Measurements from ENCODE around the gene NIT2.

Gene NIT2

GRCh38 chr3:100352296-100353231 is 18.0 kb downstream of the NIT2 start:
- Histone ChIP-seq H3K27me3 (ENCODE audit: insufficient read depth, low read length) (no peaks in the 10 kb centered on the region), H3K9me3 (ENCODE audit: low read length) (peaks cover 3% of the 10 kb centered on the region; the same call in 1 of the 2 replicates), H2AFZ (ENCODE audit: low read length) (no peak overlapping the region), H3K36me3 (ENCODE audit: insufficient read depth, low read length) (peaks cover 83% of the 10 kb centered on the region), H3K27ac (ENCODE audit: low read depth, low read length, poor library complexity, severe bottlenecking) (no peak overlapping the region), H3K4me3 (ENCODE audit: low read depth, low read length, poor library complexity, severe bottlenecking) (no peak overlapping the region), H4K20me1 (ENCODE audit: insufficient read depth, low read length) (no peaks in the 10 kb centered on the region), H3K9me2 (ENCODE audit: low read depth, low read length) (no peaks in the 10 kb centered on the region), H3K9ac (ENCODE audit: low read length) (no peak overlapping the region), H3K4me2 (ENCODE audit: low read length) (no peak overlapping the region), H3K4me1 (ENCODE audit: insufficient read depth, low read length, severe bottlenecking) (no peaks in the 10 kb centered on the region), H3K79me2 (ENCODE audit: insufficient read depth, low read length) (no peaks in the 10 kb centered on the region), H3F3A (ENCODE audit: insufficient read depth, low read length) (no peaks in the 10 kb centered on the region)
- TF ChIP-seq EZH2 (IDR thresholded peaks at IDR 0.05; ENCODE audit: borderline replicate concordance, low read length) (no peak), CTCF (IDR thresholded peaks at IDR 0.05; ENCODE audit: low read length) (no peak)

- Histone ChIP-seq H3K4me1 (ENCODE audit: insufficient read depth, low read length, severe bottlenecking) (no peaks in the 10 kb centered on the region), H3K4me2 (ENCODE audit: low read length) (no peak overlapping the region), H3K9ac (ENCODE audit: low read length) (no peak overlapping the region), H3K9me3 (ENCODE audit: low read length) (peaks cover 3% of the 10 kb centered on the region; the same call in 1 of the 2 replicates), H3K36me3 (ENCODE audit: insufficient read depth, low read length) (peaks cover 81% of the 10 kb centered on the region), H3K27me3 (ENCODE audit: insufficient read depth, low read length) (no peaks in the 10 kb centered on the region), H2AFZ (ENCODE audit: low read length) (no peak overlapping the region), H3K4me3 (ENCODE audit: low read depth, low read length, poor library complexity, severe bottlenecking) (no peak overlapping the region), H3K9me2 (ENCODE audit: low read depth, low read length) (no peaks in the 10 kb centered on the region), H3F3A (ENCODE audit: insufficient read depth, low read length) (no peaks in the 10 kb centered on the region), H3K79me2 (ENCODE audit: insufficient read depth, low read length) (no peaks in the 10 kb centered on the region), H3K27ac (ENCODE audit: low read depth, low read length, poor library complexity, severe bottlenecking) (no peak overlapping the region), H4K20me1 (ENCODE audit: insufficient read depth, low read length) (no peaks in the 10 kb centered on the region)
- TF ChIP-seq EZH2 (IDR thresholded peaks at IDR 0.05; ENCODE audit: borderline replicate concordance, low read length) (no peak), CTCF (IDR thresholded peaks at IDR 0.05; ENCODE audit: low read length) (no peak)
These were observed 20.3 kb downstream of the NIT2 start for GRCh38 chr3:100354850-100355249.

DNA sequence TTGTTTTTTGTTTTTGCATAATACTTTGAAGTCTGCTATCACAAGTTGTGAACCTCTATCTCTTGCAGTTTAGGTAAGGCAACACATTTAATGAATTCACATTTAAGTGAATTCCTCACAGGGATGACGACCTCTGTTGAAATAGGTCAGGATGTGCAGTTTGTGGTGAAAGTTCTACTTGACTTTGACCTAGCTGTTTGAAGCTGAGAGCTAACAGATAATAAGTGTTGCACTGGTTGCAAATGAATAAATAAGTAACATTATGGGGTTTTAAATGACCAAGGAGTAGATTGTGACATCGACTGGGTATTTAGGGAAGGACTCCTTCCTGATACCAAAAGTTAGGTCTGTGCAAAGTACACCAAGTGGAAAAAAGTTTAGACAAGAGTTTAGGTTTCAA is 23.9 kb downstream of the NIT2 start:
- Histone ChIP-seq H4K20me1 (ENCODE audit: insufficient read depth, low read length) (no peaks in the 10 kb centered on the region), H3K4me1 (ENCODE audit: insufficient read depth, low read length, severe bottlenecking) (no peaks in the 10 kb centered on the region), H3K4me2 (ENCODE audit: low read length) (no peak overlapping the region), H3K9me3 (ENCODE audit: low read length) (no peaks in the 10 kb centered on the region), H3K4me3 (ENCODE audit: low read depth, low read length, poor library complexity, severe bottlenecking) (no peak overlapping the region), H3K36me3 (ENCODE audit: insufficient read depth, low read length) (peaks cover 92% of the 10 kb centered on the region), H3F3A (ENCODE audit: insufficient read depth, low read length) (no peaks in the 10 kb centered on the region), H3K79me2 (ENCODE audit: insufficient read depth, low read length) (no peaks in the 10 kb centered on the region), H3K9ac (ENCODE audit: low read length) (no peak overlapping the region), H3K9me2 (ENCODE audit: low read depth, low read length) (no peaks in the 10 kb centered on the region), H3K27me3 (ENCODE audit: insufficient read depth, low read length) (no peaks in the 10 kb centered on the region), H3K27ac (ENCODE audit: low read depth, low read length, poor library complexity, severe bottlenecking) (no peak overlapping the region), H2AFZ (ENCODE audit: low read length) (no peak overlapping the region)
- TF ChIP-seq CTCF (IDR thresholded peaks at IDR 0.05; ENCODE audit: low read length) (no peak), EZH2 (IDR thresholded peaks at IDR 0.05; ENCODE audit: borderline replicate concordance, low read length) (no peak)

All from OCI-LY1 (cell line).